GM12878 (cell line): Measurements from ENCODE around the gene SH2D5. TPM values are rescaled to one million over a fixed set of nuclear protein-coding genes. Genes with fewer than 3 reads are reported as not detected.

Experiments used
- ATAC-seq: fragments of 200-7000 bp; cut with Tn5 transposase; 3 replicates; pipeline ENCODE4 v1.9.1; 2020; ENCODE audit warnings: mild to moderate bottlenecking, moderate library complexity
- BruUV-seq: library from RNA; stranded (reverse); fragments of 400-500 nt; replicated peaks from 2 replicates; lab custom pipeline; 2021; lab: Mats Ljungman, UMichigan
- CTCF ChIA-PET: fragments of 300-600 bp; sonication (Branson Sonifier 250); formaldehyde crosslinking; extraction: SDS; loops from one replicate; lab custom pipeline; 2021; ENCODE audit warnings: inconsistent platforms; lab: Yijun Ruan, JAX
- POLR2A ChIA-PET: fragments of 350-600 bp; formaldehyde crosslinking; extraction: SDS; loops from one replicate; lab custom pipeline; 2021; ENCODE audit warnings: inconsistent platforms; lab: Charles Lee
- RAD21 ChIA-PET: fragments of 300-600 bp; sonication (Branson Sonifier 250); formaldehyde crosslinking; loops from one replicate; lab custom pipeline; 2023; ENCODE audit warnings: antibody characterized with exemption; ENCODE audit not compliant: unreplicated experiment; lab: Charles Lee
- SMC1A ChIA-PET: fragments of 300-600 bp; sonication (Branson Sonifier 250); formaldehyde crosslinking; loops from one replicate; lab custom pipeline; 2023; ENCODE audit not compliant: unreplicated experiment, uncharacterized antibody; lab: Charles Lee
- DNase-seq: peaks from one replicate; pipeline ENCODE4 v3.0.0-alpha.2; 2011; ENCODE audit warnings: low read depth, low spot score
- FAIRE-seq: peaks from 3 replicates; lab custom pipeline; 2011; peaks lifted over from hg19 to GRCh38; lab: Jason Lieb, UNC
- H2AFZ ChIP-seq: 2 replicates; pipeline ENCODE4 v1.6.0; 2011; ENCODE audit warnings: low read depth, low read length, control low read depth; ENCODE audit not compliant: control insufficient read depth
- H3K27ac ChIP-seq: 2 replicates; pipeline ENCODE4 v1.5.1; 2011; ENCODE audit warnings: control low read depth; ENCODE audit not compliant: control insufficient read depth, insufficient read depth
- H3K27me3 ChIP-seq, 2 experiments: replicated peaks in 1 of 2; 2 replicates each; pipeline versions ENCODE4 v1.6.0 to v1.6.1; 2011; ENCODE audit warnings: low read length in 1 of 2; ENCODE audit not compliant: control insufficient read depth in 2 of 2, insufficient read depth in 2 of 2
- H3K36me3 ChIP-seq, 2 experiments: 2 replicates each; pipeline ENCODE4 v1.5.1; 2011; ENCODE audit warnings: low read length in 1 of 2; ENCODE audit not compliant: control insufficient read depth in 2 of 2, insufficient read depth in 2 of 2
- H3K4me1 ChIP-seq: 2 replicates; pipeline ENCODE4 v1.6.1; 2011; ENCODE audit warnings: mild to moderate bottlenecking, low read length, moderate library complexity, mixed read lengths; ENCODE audit not compliant: control insufficient read depth, insufficient read depth
- H3K4me2 ChIP-seq: 2 replicates; pipeline ENCODE4 v1.6.0; 2011; ENCODE audit warnings: control low read depth; ENCODE audit not compliant: control insufficient read depth, insufficient read depth
- H3K4me3 ChIP-seq: fragments of 200-600 bp; sonication (generic); 2 replicates; pipeline ENCODE4 v1.5.1; 2016
- H3K79me2 ChIP-seq: 2 replicates; pipeline ENCODE4 v1.6.0; 2011; ENCODE audit warnings: low read length; ENCODE audit not compliant: control insufficient read depth, insufficient read depth
- H3K9ac ChIP-seq: 2 replicates; pipeline ENCODE4 v1.8.0; 2011; ENCODE audit warnings: low read length, control low read depth, mixed read lengths; ENCODE audit not compliant: control insufficient read depth, insufficient read depth
- H3K9me3 ChIP-seq: replicated peaks from 3 replicates; pipeline ENCODE4 v1.5.1; 2011; ENCODE audit warnings: mild to moderate bottlenecking, low read length; ENCODE audit not compliant: control insufficient read depth, insufficient read depth
- H4K20me1 ChIP-seq: 2 replicates; pipeline ENCODE4 v1.6.0; 2011; ENCODE audit not compliant: control insufficient read depth, insufficient read depth
- MAX ChIP-seq: IDR thresholded peaks from 2 replicates; pipeline ENCODE4 v1.6.1; 2012; ENCODE audit warnings: low read depth, low read length, improper control_type of control experiment
- NR2C2 ChIP-seq: IDR thresholded peaks from 2 replicates; pipeline ENCODE4 v1.6.1; 2011; ENCODE audit warnings: borderline replicate concordance, low read depth; ENCODE audit not compliant: control insufficient read depth, insufficient read length
- NRF1 ChIP-seq: conservative IDR thresholded peaks from 2 replicates; pipeline ENCODE4 v1.6.1; 2011; ENCODE audit warnings: mild to moderate bottlenecking, low read depth, low read length, improper control_type of control experiment
- PAX8 ChIP-seq: fragments of 450-650 bp; IDR thresholded peaks from 2 replicates; pipeline ENCODE4 v1.6.1; 2017; ENCODE audit warnings: mild to moderate bottlenecking, moderate library complexity
- POU2F2 ChIP-seq: IDR thresholded peaks from 3 replicates; pipeline ENCODE4 v1.6.1; 2011; ENCODE audit warnings: low read depth, mild to moderate bottlenecking, low read length, borderline replicate concordance
- PRDM15 ChIP-seq: fragments of 450-650 bp; formaldehyde crosslinking; IDR thresholded peaks from 2 replicates; pipeline ENCODE4 v1.4.0; 2020; ENCODE audit warnings: mild to moderate bottlenecking, moderate library complexity
- SMC3 ChIP-seq: IDR thresholded peaks from 2 replicates; pipeline ENCODE4 v1.6.1; 2011; ENCODE audit warnings: low read length, improper control_type of control experiment, borderline replicate concordance
- SUPT20H ChIP-seq: IDR thresholded peaks from 2 replicates; pipeline ENCODE4 v1.6.1; 2011; ENCODE audit warnings: low read depth, mild to moderate bottlenecking, low read length, moderate library complexity, borderline replicate concordance; ENCODE audit not compliant: control insufficient read depth
- ZNF384 ChIP-seq: IDR thresholded peaks from 2 replicates; pipeline ENCODE4 v1.6.1; 2012; ENCODE audit warnings: low read depth, mild to moderate bottlenecking, low read length, improper control_type of control experiment, borderline replicate concordance
- WGBS: methylation state at CpG from one replicate; pipeline ENCODE4 v1.1.6; 2016; ENCODE audit warnings: low lambda C conversion rate; ENCODE audit not compliant: insufficient replicate concordance, insufficient coverage; ENCODE audit errors: missing lambda C conversion rate; 5-methylcytosine and 5-hydroxymethylcytosine counted together
- in situ Hi-C: fragments of 300-500 bp; cut with MboI; formaldehyde crosslinking; loops from 9 replicates; pipeline ENCODE4 v1.14.3; 2018; ENCODE audit warnings: mixed read lengths
- intact Hi-C: fragments of 100-400 bp; cut with micrococcal nuclease; formaldehyde crosslinking; loops from one replicate; pipeline ENCODE4 v1.14.2; 2022; ENCODE audit not compliant: unreplicated experiment
- polyA plus RNA-seq, 11 experiments: library from polyadenylated mRNA; depleted of rRNA in 4 of 11; unstranded in 6 of 11; stranded (reverse) in 5 of 11; fragments of >200 nt; fragmentation: Nextera tagmentation in 4 of 11; fragmentation: Illumina TruSeq in 1 of 11; extraction: Ambion mirVana in 4 of 11; extraction: Trizol in 1 of 11; gene quantifications; 1 replicate in 1 of 11; 2 replicates in 10 of 11; pipeline versions ENCODE4 v1.2.1 to v1.2.3, GENCODE V29; 2011 to 2016; ENCODE audit warnings: inconsistent platforms in 2 of 11, missing spikeins in 2 of 11, low read depth in 1 of 11
- total RNA-seq, 4 experiments: library from RNA; depleted of rRNA in 3 of 4; stranded (reverse); fragments of >200 nt in 3 of 4; fragmentation: Illumina TruSeq in 1 of 4; extraction: Trizol in 1 of 4; gene quantifications; 2 replicates each; pipeline versions ENCODE4 v1.2.1 to v1.2.3, GENCODE V29; 2013 to 2021
- TF ChIP-seq, protein P1 (sequence below): fragments of 450-650 bp; IDR thresholded peaks from 2 replicates; pipeline ENCODE4 v1.6.1; 2016; ENCODE audit warnings: mild to moderate bottlenecking

Gene SH2D5
- total and polyA plus RNA-seq, 10 of the 15 experiments (the other 5 are each of a cell fraction or from before 2014, with no cell fraction given), result 0.03 to 0.62 (median 0.20) TPM; not detected in 3

DNA sequence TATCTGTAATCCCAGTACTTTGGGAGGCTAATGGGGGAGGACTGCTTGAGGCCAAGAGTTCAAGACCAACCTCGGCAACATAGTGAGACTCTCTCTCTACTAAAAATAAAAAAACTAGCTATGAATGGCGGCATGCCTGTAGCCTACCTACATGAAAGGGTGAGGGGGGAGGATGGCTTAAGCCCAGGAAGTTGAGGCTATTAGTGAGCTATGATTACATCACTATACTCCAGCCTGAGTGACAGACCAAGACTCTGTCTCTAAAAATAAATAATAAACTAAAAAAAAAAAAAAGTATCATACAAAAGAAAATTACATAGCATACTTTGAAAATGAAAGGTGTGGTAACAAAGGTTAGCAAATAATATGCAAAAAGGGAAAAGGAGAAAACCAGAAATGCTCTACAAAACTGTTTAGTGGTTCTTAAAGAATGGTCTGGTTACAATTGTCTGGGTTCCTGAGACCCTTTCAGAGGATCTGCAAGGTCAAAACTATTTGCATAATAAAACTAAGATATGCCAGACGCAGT, 19.0 kb upstream of the SH2D5 start:
- H3K9me3 ChIP-seq, result no peaks in the 10 kb centered on the region
- no TSS peak for BruUV-seq
- TF ChIP-seq, protein P1, sequence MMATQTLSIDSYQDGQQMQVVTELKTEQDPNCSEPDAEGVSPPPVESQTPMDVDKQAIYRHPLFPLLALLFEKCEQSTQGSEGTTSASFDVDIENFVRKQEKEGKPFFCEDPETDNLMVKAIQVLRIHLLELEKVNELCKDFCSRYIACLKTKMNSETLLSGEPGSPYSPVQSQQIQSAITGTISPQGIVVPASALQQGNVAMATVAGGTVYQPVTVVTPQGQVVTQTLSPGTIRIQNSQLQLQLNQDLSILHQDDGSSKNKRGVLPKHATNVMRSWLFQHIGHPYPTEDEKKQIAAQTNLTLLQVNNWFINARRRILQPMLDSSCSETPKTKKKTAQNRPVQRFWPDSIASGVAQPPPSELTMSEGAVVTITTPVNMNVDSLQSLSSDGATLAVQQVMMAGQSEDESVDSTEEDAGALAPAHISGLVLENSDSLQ, result 0 out of 2 replicates have a peak, but pooled peaks have one; percentile 21
- no peak for TF ChIP-seq NRF1
- TF ChIP-seq, all 136 proteins: peak for 1
- WGBS, result 100% methylated on average over 3 of the region's 3 CpGs
- in situ Hi-C loops (loop anchor here (25.0 kb wide), 2 partner anchors 961 to 1564 kb away; no protein-coding TSS in a partner anchor), intact Hi-C loops (no loop called here)
- Histone ChIP-seq H3K4me1 (no peaks in the 10 kb centered on the region), H3K79me2 (no peaks in the 10 kb centered on the region), H3K4me2 (no peak overlapping the region), H4K20me1 (no peaks in the 10 kb centered on the region), H3K27ac (no peak overlapping the region), H3K9ac (no peak overlapping the region), H3K36me3 (peaks cover 4 to 31% of the 10 kb centered on the region in 2 experiments), H3K27me3 (no peaks in the 10 kb centered on the region), H2AFZ (no peak overlapping the region), H3K4me3 (no peak overlapping the region)
- DNase-seq (no peak), FAIRE-seq (no peak), ATAC-seq (no peak)
- ChIA-PET CTCF (interaction anchor here (1.0 to 1.1 kb wide), 2 partner anchors 20 to 57 kb away, joined by 3 read pairs; no protein-coding TSS in a partner anchor), RAD21 (no interaction called here), POLR2A (interaction anchor here (0.7 kb wide), 1 partner anchor 101 kb away, joined by 4 read pairs; no protein-coding TSS in a partner anchor), SMC1A (interaction anchor here (1.2 kb wide), 1 partner anchor 18 kb away, joined by 3 read pairs; no protein-coding TSS in a partner anchor)

DNA sequence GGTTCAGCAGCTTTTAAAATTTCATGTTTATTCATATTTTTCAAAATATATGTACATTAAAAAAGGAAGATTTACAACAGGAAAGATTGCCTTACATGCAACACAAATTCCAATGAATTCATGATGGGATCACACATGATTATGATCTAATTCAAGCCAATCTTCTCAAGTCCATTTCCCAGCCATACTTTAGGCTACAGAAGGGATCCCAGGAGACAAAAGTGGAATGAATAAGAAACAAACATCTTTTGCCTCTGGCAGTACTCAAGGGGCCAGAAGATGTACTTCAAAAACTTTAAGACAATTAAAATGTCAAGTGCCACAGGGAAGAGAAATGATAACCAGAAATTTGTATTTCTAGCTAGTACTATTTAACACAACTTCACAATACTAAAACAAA, 10.2 kb upstream of the SH2D5 start:
- no peaks in the 10 kb centered on the region for H3K27me3 ChIP-seq
- no peak overlapping the region for H2AFZ ChIP-seq
- in situ Hi-C loops, result no loop called here
- H3K27ac ChIP-seq, result no peak overlapping the region
- no peaks in the 10 kb centered on the region for H3K9me3 ChIP-seq
- no peak for ATAC-seq
- no peaks in the 10 kb centered on the region for H3K79me2 ChIP-seq
- H3K36me3 ChIP-seq, result peaks cover 0 to 55% of the 10 kb centered on the region in 2 experiments
- no peak overlapping the region for H3K9ac ChIP-seq
- H4K20me1 ChIP-seq, result no peaks in the 10 kb centered on the region
- intact Hi-C loops, result no loop called here
- no peak overlapping the region for H3K4me2 ChIP-seq
- no peak overlapping the region for H3K4me3 ChIP-seq
- no peak for FAIRE-seq
- POLR2A ChIA-PET, result no interaction called here
- SMC1A ChIA-PET, result interaction anchor here (1.1 kb wide), 1 partner anchor 43 kb away, joined by 3 read pairs; no protein-coding TSS in a partner anchor
- no peaks in the 10 kb centered on the region for H3K4me1 ChIP-seq
- RAD21 ChIA-PET, result no interaction called here
- no peak for DNase-seq
- no TSS peak for BruUV-seq
- CTCF ChIA-PET, result no interaction called here
- TF ChIP-seq ZNF384 (no peak), SUPT20H (no peak), SMC3 (no peak), PAX8 (no peak), POU2F2 (no peak), NR2C2 (no peak), MAX (no peak), PRDM15 (CRISPR knock-in tag) (no peak)
